Fibroblast of skin of right quadriceps (primary cell): ENCODE results near the gene TWF2.
"Not testable (repeated sequence)": the region's sequence is repeated elsewhere in the genome, so short reads cannot be mapped to it uniquely, and the experiment has no call there.

Source experiments
- DNase-seq: peaks from one replicate; pipeline ENCODE4 v3.0.0-alpha.2; 2013

TWF2 gene

DNA sequence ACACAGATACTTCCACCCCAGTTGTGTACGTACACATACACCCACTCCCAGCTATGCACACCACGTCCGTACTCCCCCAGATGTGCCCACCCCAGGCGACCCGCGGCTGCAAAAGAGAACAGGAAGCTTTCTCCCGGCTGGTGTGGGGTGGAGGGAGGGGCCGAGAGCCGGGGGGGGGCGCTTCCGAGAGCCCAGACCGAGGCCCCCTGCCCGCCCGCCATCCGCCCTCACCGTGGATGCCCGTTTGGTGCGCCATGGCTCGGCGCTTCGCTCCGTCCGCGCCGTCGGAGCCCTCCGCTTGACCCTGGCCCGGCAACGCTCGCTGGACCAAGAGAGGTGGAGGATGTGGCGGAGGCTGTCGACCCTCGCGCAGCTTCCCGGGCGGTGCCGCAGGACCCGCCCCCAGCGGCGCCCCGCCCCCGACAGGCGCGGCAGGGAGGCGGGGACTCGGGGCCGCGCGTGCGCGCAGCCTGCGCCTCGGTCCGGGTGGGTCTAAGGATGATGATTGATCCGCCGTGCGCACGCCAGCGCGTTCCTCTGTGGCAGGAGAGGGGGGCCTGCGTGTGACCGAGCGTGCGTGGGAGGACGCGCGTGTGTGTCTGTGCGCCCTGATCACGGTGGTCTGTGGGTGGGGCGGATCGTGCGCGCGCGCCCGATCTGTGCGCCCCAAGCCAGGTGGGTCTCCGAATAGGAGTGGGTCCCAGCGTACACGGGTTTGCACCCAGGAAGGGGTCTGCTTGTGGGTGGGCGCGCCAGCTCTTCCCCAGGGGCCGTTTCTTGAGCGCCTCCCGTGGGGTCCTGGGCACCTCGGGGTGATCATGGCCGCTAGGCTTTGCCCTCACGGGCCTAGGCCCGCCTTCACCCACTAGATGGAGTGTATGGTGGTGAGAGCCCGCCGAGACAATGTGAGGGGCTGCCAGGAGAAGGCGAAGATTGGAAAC is at the start of gene TWF2:
TSS of gene TWF2 (minus strand) at position 398 of the 941 bp plus-strand sequence. CDS start at position 256, 142 bp downstream.
- DNase-seq = peak; percentile 81

DNA sequence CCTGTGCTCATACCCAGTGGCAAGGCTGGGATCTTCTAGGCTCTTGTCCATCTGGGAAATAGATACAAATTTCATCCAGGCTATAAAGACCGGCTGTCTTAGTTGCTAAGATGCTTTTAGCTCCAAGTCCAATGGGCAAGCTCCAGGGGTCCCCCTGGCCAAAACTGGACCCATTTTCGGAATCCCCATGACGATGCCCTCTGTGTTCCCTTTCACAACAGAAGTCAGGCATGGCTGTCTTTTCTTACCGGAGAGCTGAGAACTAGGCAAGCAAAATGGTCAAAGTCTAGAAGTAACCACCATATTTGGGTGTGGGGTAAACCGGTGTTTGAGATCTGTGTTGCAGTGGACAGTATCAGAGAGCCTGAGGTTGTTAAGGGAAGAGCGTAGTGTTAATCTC is 49.7 kb upstream of the TWF2 start:
- no peak for DNase-seq

DNA sequence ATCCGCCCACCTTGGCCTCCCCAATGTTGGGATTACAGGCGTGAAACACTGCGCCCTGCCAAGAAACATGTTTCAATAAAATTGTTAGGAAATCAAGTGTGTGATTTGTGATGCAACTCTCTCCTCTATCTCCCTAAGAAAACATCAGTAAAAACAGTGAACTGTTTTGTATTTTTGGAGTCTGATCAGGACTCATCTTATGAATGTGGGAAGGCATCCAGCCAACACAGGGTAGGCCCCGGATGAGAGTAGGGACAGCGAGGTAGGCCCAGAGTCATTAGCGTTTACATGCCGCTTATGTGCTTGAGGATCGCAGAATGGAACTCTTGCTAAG is 47.8 kb upstream of the TWF2 start:
- no peak for DNase-seq

- DNase-seq = not testable (repeated sequence)
Measured at GRCh38 chr3:52284051-52284450, 45.1 kb upstream of the TWF2 start.

- DNase-seq = no peak
Measured at GRCh38 chr3:52283306-52283705, 44.3 kb upstream of the TWF2 start.

GRCh38 chr3:52281981-52282801 is 43.2 kb upstream of the TWF2 start:
- DNase-seq = no peak

DNA sequence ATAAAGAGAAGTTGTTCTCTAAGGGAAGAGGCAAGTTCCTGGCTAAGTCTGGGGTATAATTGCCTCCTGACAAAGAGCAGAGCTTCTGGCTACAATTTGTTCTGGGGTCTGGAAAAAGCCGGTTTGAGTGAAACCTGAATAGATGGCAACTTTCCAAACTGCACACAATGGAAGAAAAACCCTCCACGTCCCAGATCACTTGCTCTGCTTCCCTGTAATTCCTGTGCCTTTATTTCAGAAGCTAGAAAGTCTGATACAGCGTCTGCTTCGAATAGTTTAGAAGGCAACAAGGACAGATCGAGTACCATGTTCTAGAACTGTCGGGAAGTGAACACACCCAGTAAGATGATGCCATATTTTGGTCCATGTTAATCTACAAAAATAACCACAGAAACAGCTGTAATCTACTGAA is 41.1 kb upstream of the TWF2 start:
- DNase-seq = peak; percentile 32

DNA sequence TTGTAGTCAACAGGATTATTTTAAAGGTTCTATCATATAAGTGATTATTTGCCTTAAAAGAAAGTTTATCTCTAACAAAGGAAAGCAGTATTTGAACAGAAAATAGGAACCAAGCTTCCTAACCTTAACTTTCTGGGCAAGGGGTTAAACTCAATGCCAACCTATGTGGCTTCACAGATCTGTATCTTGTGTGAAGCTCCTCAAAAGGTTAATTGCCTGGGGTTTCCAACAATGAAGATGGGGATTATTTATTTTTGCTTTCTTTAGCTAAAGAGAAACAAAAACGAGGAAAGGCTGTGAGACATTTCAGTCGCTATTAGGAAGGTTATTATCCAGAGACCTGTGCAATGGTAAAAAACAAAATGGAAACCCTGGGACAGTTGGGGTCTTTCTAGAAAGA is 40.6 kb upstream of the TWF2 start:
- DNase-seq = no peak

DNA sequence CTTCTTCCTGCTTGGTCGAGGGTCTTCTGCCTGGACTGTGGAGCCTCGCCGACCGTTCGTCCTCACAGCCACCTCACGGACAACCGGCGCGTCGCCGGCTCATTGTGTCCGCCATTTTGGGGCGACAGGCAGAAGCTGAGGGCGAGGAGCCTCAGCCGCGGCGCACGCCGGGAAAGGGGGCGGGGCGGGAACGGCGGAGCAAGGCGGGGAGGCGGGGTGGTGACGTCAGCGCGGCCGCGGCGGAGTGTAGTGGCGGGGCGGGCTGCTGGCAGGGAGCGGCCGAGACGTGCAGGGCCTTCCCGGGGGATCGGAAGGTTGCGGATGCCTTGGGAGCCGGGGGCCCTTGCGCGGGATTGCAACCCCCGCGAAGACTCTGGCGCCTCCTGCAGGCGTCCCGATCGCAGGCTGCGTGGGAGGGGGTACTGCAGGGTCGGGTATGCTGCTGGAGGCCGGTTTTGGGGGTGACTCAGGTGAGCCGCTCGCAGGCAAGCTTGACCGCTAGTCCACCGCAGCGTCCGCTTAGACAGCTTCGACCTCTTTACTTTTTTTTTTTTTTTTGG is 39.6 kb upstream of the TWF2 start, which contains the start of gene WDR82:
TSS of gene WDR82 (minus strand) at position 140 of the 560 bp plus-strand sequence. CDS start 288 bp downstream, outside the sequence.
- peak; percentile 93 for DNase-seq

DNA sequence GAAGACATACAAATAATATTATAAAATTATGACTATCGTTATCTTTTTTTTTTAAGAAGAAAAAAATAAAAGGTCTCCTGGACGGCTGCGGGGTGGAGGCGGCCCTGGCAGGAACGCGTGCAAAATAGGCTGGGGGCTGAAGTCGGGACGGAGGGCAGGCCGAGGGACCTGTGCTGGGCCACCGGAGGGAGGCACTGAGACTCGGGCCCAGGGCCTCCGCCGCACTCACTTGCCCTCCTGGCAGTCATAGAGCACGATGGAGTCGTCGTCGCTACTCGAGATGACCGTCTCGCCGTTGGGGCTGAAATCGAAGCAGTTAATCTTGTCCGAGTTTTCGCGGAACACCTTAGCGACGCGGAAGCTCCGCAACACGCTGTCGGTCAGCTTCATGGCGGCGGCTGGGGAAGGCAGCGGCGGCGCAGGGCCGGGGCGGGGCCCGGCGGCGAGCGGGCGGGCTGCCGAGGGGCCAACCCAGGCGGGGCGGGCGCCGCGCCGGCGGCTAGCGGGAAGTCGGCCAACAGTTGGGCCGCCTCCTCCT is 39.1 kb upstream of the TWF2 start:
- DNase-seq = no peak

GRCh38 chr3:52277071-52277964 is 38.4 kb upstream of the TWF2 start:
- peak; percentile 36 for DNase-seq

- not testable (repeated sequence) for DNase-seq
Measured at GRCh38 chr3:52274781-52275180, 35.8 kb upstream of the TWF2 start.

- no peak for DNase-seq
Measured at GRCh38 chr3:52272831-52273230, 33.9 kb upstream of the TWF2 start.

- DNase-seq = not testable (repeated sequence)
Measured at GRCh38 chr3:52272172-52272571, 33.2 kb upstream of the TWF2 start.

- DNase-seq = no peak
Measured at GRCh38 chr3:52270252-52270754, 31.3 kb upstream of the TWF2 start.

DNA sequence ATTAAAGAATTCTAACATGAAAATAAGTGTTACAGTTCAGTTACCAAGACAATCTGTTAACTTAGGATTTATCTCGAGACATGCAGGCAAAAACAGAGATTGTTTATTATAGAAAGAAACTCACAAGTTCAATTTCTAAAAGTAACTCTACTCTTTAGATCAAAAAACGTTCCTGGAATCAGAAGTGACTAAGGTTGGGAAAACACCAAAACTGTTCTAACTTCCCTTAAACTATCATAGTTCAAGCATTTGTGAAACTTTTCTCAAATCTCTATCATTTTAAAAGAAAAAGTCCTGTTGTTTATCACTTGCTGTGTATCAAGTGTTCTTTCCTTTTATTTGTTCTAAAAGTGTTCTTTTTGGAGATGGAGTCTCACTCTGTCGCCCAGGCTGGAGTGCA is 30.8 kb upstream of the TWF2 start:
- no peak for DNase-seq

- no peak for DNase-seq
Measured at GRCh38 chr3:52268036-52268435, 29.1 kb upstream of the TWF2 start.

- DNase-seq = no peak
Measured at GRCh38 chr3:52265387-52265786, 26.4 kb upstream of the TWF2 start.

GRCh38 chr3:52262447-52262846 is 23.5 kb upstream of the TWF2 start:
- DNase-seq = no peak

- DNase-seq = no peak
Measured at GRCh38 chr3:52259448-52259847, 20.5 kb upstream of the TWF2 start.

DNA sequence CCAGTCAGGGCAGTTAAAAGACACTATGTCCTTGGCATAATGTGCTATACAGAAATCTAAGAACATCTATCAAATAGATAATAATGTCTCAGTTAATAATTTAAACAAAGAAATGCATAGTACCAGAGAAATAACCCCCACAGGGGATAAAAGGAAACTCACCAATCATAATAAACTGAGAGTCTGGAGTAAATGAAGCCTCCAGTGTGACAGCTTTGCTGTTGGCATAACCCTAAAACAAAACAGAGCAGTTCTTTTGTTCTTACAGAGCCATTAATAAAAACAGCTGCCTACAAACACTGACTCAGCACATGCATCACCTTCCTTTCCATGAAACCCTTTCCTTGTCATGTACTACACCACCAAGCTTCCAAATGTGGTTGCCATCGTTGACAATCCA is 20.1 kb upstream of the TWF2 start:
- DNase-seq = no peak

GRCh38 chr3:52257911-52258310 is 19.0 kb upstream of the TWF2 start:
- DNase-seq = no peak
